Endothelial cell of umbilical vein (primary cell): ENCODE results near the gene KLHDC4.

ENCODE experiments used
- CTCF ChIP-seq, 2 donors: IDR thresholded peaks; 1 replicate in 1 of 2; 2 replicates in 1 of 2; pipeline ENCODE4 v1.5.1; 2011; ENCODE audit warnings: low read length in 2 of 2, mild to moderate bottlenecking in 2 of 2, moderate library complexity in 2 of 2, control low read depth in 1 of 2, inconsistent platforms in 1 of 2, low read depth in 1 of 2; ENCODE audit not compliant: insufficient read depth in 1 of 2; ENCODE audit errors: extremely low read depth in 1 of 2
- EZH2 ChIP-seq: IDR thresholded peaks from 2 replicates; pipeline ENCODE4 v1.6.1; 2012; ENCODE audit warnings: borderline replicate concordance, low read depth, mild to moderate bottlenecking, moderate library complexity, low read length, inconsistent platforms; ENCODE audit not compliant: severe bottlenecking
- FOS ChIP-seq: IDR thresholded peaks from 2 replicates; pipeline ENCODE4 v1.6.1; 2011; ENCODE audit warnings: mild to moderate bottlenecking, low read length, moderate library complexity, borderline replicate concordance; ENCODE audit not compliant: insufficient read depth
- GATA2 ChIP-seq: IDR thresholded peaks from 2 replicates; pipeline ENCODE4 v1.7.0; 2011; ENCODE audit warnings: low read depth, mild to moderate bottlenecking, moderate library complexity, mixed read lengths, low read length; ENCODE audit not compliant: insufficient read length, insufficient read depth
- JUN ChIP-seq: IDR thresholded peaks from 2 replicates; pipeline ENCODE4 v1.6.1; 2011; ENCODE audit warnings: borderline replicate concordance, low read depth; ENCODE audit not compliant: insufficient read length, insufficient read depth
- MAX ChIP-seq: IDR thresholded peaks from 2 replicates; pipeline ENCODE4 v1.6.1; 2011; ENCODE audit not compliant: insufficient read depth, insufficient read length
- MYC ChIP-seq: IDR thresholded peaks from one replicate; pipeline ENCODE4 v1.6.1; 2011; ENCODE audit warnings: mild to moderate bottlenecking, low read depth, low read length
- POLR2A ChIP-seq: IDR thresholded peaks from 2 replicates; pipeline ENCODE4 v1.6.1; 2012; ENCODE audit warnings: low read depth, mild to moderate bottlenecking, control low read depth, low read length
- POLR2AphosphoS5 ChIP-seq: IDR thresholded peaks from 2 replicates; pipeline ENCODE4 v1.6.1; 2012; ENCODE audit warnings: low read depth, mild to moderate bottlenecking, control low read depth, low read length, moderate library complexity; ENCODE audit not compliant: insufficient read depth

- TF ChIP-seq POLR2AphosphoS5 (no peak), MAX (no peak), EZH2 (no peak), CTCF (IDR thresholded peaks at IDR 0.05; ENCODE audit: extremely low read depth in 1 of 2, insufficient read depth in 1 of 2, low read depth in 1 of 2, low read length in 2 of 2) (no peak), POLR2A (no peak), GATA2 (no peak), JUN (no peak), MYC (no peak), FOS (no peak)
Measured at GRCh38 chr16:87715658-87716057, 50.1 kb downstream of the KLHDC4 start.
